Sciatic nerve (tissue), 2 donors: ENCODE measurements around the gene SEMA3A. TPM values are rescaled to one million over a fixed set of nuclear protein-coding genes. Genes with fewer than 3 reads are reported as not detected.
"Not testable (repeated sequence)": the region's sequence is repeated elsewhere in the genome, so short reads cannot be mapped to it uniquely, and the experiment has no call there.

ENCODE experiments used
- ATAC-seq: fragments of 200-7000 bp; cut with Tn5 transposase; one replicate; pipeline ENCODE4 v1.9.1; 2020; ENCODE audit warnings: mild to moderate bottlenecking, moderate library complexity
- DNase-seq: peaks from one replicate; pipeline ENCODE4 v3.0.0-alpha.2; 2020; ENCODE audit warnings: low spot score
- intact Hi-C: fragments of 100-400 bp; cut with DNase I; formaldehyde crosslinking; loops from one replicate; pipeline ENCODE4 v1.14.2; 2022
- total RNA-seq: library from RNA; stranded (reverse); fragmentation: NEBNext Ultra II Directional; extraction: Animal tissue kit (Norgen Biotek cat#: 25700); gene quantifications from one replicate; pipeline ENCODE4 v1.2.1, GENCODE V29; 2021
- donor health status: DM: no; HTN: no; CAD: no.
- donor health status: DM: no; HTN: no; CAD: no.

The SEMA3A gene
- total RNA-seq, 1 donor from 2014 or later = 15.1 TPM

- no peak for ATAC-seq
- intact Hi-C loops = no loop called here
Observed at GRCh38 chr7:84162125-84162524, 32.5 kb downstream of the SEMA3A start.

GRCh38 chr7:84161398-84161797 lies 33.2 kb downstream of the SEMA3A start:
- no peak for ATAC-seq
- intact Hi-C loops = no loop called here
- DNase-seq = no peak

More at GRCh38 chr7:84162125-84162524, 32.5 kb downstream of the SEMA3A start:
- no peak for DNase-seq

- DNase-seq = no peak
- intact Hi-C loops = no loop called here
- no peak for ATAC-seq
Observed at GRCh38 chr7:84159435-84159834, 35.2 kb downstream of the SEMA3A start.

GRCh38 chr7:84157171-84157570 lies 37.4 kb downstream of the SEMA3A start:
- intact Hi-C loops = no loop called here
- no peak for ATAC-seq
- DNase-seq = no peak

GRCh38 chr7:84154991-84155781 lies 39.4 kb downstream of the SEMA3A start:
- ATAC-seq = no peak
- DNase-seq = no peak
- intact Hi-C loops = no loop called here

- DNase-seq (no peak), ATAC-seq (no peak)
- intact Hi-C loops = no loop called here
Observed at GRCh38 chr7:84152995-84153394, 41.6 kb downstream of the SEMA3A start.

GRCh38 chr7:84150370-84150769 lies 44.2 kb downstream of the SEMA3A start:
- ATAC-seq, intact Hi-C loops, DNase-seq: not testable (repeated sequence)

GRCh38 chr7:84149573-84149972 lies 45.0 kb downstream of the SEMA3A start:
- no peak for ATAC-seq
- no peak for DNase-seq
- intact Hi-C loops = no loop called here

GRCh38 chr7:84145892-84146291 lies 48.7 kb downstream of the SEMA3A start:
- intact Hi-C loops = no loop called here
- DNase-seq (no peak), ATAC-seq (no peak)

- ATAC-seq (no peak), DNase-seq (no peak)
- intact Hi-C loops = no loop called here
Observed at GRCh38 chr7:84144935-84145334, 49.7 kb downstream of the SEMA3A start.

- ATAC-seq (no peak), DNase-seq (no peak)
- intact Hi-C loops = no loop called here
Observed at GRCh38 chr7:84144480-84144879, 50.1 kb downstream of the SEMA3A start.

GRCh38 chr7:84142726-84143125 lies 51.9 kb downstream of the SEMA3A start:
- intact Hi-C loops = no loop called here
- ATAC-seq (no peak), DNase-seq (no peak)

GRCh38 chr7:84139986-84140729 lies 54.4 kb downstream of the SEMA3A start:
- intact Hi-C loops = no loop called here
- ATAC-seq = no peak
- no peak for DNase-seq

GRCh38 chr7:84138411-84138810 lies 56.2 kb downstream of the SEMA3A start:
- DNase-seq (no peak), ATAC-seq (no peak)
- intact Hi-C loops = no loop called here

GRCh38 chr7:84137812-84138211 lies 56.8 kb downstream of the SEMA3A start:
- intact Hi-C loops = no loop called here
- no peak for ATAC-seq
- no peak for DNase-seq

- intact Hi-C loops = no loop called here
- no peak for DNase-seq
- no peak for ATAC-seq
Observed at GRCh38 chr7:84136809-84137208, 57.8 kb downstream of the SEMA3A start.

- DNase-seq = no peak
- no peak for ATAC-seq
- intact Hi-C loops = no loop called here
Observed at GRCh38 chr7:84136336-84136735, 58.3 kb downstream of the SEMA3A start.

- intact Hi-C loops = no loop called here
- ATAC-seq = no peak
- DNase-seq = no peak
Observed at GRCh38 chr7:84134169-84134568, 60.4 kb downstream of the SEMA3A start.

GRCh38 chr7:84125654-84126053 lies 68.9 kb downstream of the SEMA3A start:
- DNase-seq (no peak), ATAC-seq (no peak)
- intact Hi-C loops = no loop called here

- ATAC-seq (no peak), DNase-seq (no peak)
- intact Hi-C loops = no loop called here
Observed at GRCh38 chr7:84123965-84124547, 70.5 kb downstream of the SEMA3A start.
